Astrocyte (in vitro differentiated cells and primary cell): ENCODE measurements around the gene ARPC4.

Experiments used
- CTCF ChIP-seq: IDR thresholded peaks from 2 replicates; pipeline ENCODE4 v1.5.1; 2011; ENCODE audit warnings: low read depth, mild to moderate bottlenecking, inconsistent platforms, low read length, moderate library complexity; ENCODE audit not compliant: insufficient read depth
- EZH2 ChIP-seq: IDR thresholded peaks from 2 replicates; pipeline ENCODE4 v1.6.1; 2012; ENCODE audit warnings: mild to moderate bottlenecking, low read length, inconsistent platforms; ENCODE audit not compliant: insufficient read depth

GRCh38 chr3:9787714-9788113 is 5.2 kb upstream of the ARPC4 start:
- no peak for TF ChIP-seq EZH2
- no peak for TF ChIP-seq CTCF
